Liver (tissue), 3 donors: Measurements from ENCODE around the gene ITIH1.

Source experiments
- EGR1 ChIP-seq, 2 donors: IDR thresholded peaks; 2 replicates each; pipeline ENCODE4 v1.6.1; 2016 to 2018; ENCODE audit warnings: antibody characterized with exemption in 2 of 2, low read depth in 2 of 2
- GABPA ChIP-seq, 2 donors: IDR thresholded peaks in 1 of 2; conservative IDR thresholded peaks in 1 of 2; 2 replicates each; pipeline ENCODE4 v1.6.1; 2016; ENCODE audit warnings: antibody characterized with exemption in 2 of 2, mild to moderate bottlenecking in 1 of 2, moderate library complexity in 1 of 2
- HNF4A ChIP-seq, 2 donors: conservative IDR thresholded peaks; 2 replicates each; pipeline ENCODE4 v1.6.1; 2016; ENCODE audit warnings: antibody characterized with exemption in 2 of 2, mild to moderate bottlenecking in 2 of 2
- JUND ChIP-seq, 2 donors: IDR thresholded peaks; 2 replicates each; pipeline ENCODE4 v1.6.1; 2016; ENCODE audit warnings: antibody characterized with exemption in 2 of 2
- NR2F2 ChIP-seq: IDR thresholded peaks from 2 replicates; pipeline ENCODE4 v1.6.1; 2016; ENCODE audit warnings: antibody characterized with exemption
- RXRA ChIP-seq, 2 donors: IDR thresholded peaks; 2 replicates each; pipeline ENCODE4 v1.6.1; 2017 to 2018; ENCODE audit warnings: antibody characterized with exemption in 2 of 2, mild to moderate bottlenecking in 1 of 2
- SP1 ChIP-seq: IDR thresholded peaks from 2 replicates; pipeline ENCODE4 v1.6.1; 2018; ENCODE audit warnings: antibody characterized with exemption, mild to moderate bottlenecking
- TAF1 ChIP-seq: conservative IDR thresholded peaks from 2 replicates; pipeline ENCODE4 v1.6.1; 2016; ENCODE audit warnings: antibody characterized with exemption, mild to moderate bottlenecking
- TF ChIP-seq, protein P1 (sequence below): fragments of 150-350 bp; IDR thresholded peaks from 2 replicates; pipeline ENCODE4 v1.5.1; 2017; ENCODE audit warnings: improper control_type of control experiment, low read depth, low read length; ENCODE audit not compliant: missing input control
- TF ChIP-seq, protein P2 (sequence below): IDR thresholded peaks from 2 replicates; pipeline ENCODE4 v1.6.1; 2016; ENCODE audit warnings: antibody characterized with exemption
- TF ChIP-seq, protein P3 (sequence below): IDR thresholded peaks from 2 replicates; pipeline ENCODE4 v1.6.1; 2016; ENCODE audit warnings: antibody characterized with exemption, mild to moderate bottlenecking
- TF ChIP-seq, protein P4 (sequence below): IDR thresholded peaks from 2 replicates; pipeline ENCODE4 v1.6.1; 2016; ENCODE audit warnings: antibody characterized with exemption
- donor health status: healthy.
- donor health status: healthy.

DNA sequence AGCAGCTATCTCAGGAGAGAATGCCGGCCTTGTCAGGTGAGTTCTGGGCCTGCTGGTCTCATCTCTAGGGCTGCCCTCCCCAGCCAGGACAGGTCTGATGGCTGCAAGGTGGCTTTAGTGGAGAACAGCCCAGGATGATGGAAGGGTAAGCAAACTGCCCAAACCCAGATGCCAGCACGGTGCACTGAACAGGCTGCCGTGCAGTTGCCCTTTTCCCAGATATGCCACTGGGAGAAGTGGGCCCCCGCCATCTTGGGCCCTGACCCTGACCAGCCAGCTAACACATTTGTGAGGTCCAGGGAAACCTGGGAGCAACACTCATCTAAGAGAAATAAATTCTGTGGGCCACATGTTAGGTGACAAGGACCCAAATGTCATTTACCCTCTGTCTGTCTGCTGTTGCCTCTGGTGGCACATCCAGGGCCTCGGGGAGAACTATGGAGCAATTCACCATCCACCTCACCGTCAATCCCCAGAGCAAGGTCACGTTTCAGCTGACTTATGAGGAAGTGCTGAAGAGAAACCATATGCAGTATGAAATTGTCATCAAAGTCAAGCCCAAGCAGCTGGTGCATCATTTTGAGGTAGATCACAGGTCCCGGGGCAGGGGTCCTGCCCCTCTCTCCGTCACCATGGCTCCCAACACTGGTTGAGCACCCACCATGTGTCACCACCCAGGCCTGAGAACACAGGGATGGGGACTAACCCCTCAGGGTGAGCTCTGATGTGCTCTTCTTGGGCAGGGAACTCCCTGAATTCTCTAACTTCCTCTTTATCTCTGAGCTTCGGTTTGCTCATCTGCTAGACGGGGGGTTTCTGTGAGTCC lies 1.8 kb downstream of the ITIH1 start:
- TF ChIP-seq, protein P1, sequence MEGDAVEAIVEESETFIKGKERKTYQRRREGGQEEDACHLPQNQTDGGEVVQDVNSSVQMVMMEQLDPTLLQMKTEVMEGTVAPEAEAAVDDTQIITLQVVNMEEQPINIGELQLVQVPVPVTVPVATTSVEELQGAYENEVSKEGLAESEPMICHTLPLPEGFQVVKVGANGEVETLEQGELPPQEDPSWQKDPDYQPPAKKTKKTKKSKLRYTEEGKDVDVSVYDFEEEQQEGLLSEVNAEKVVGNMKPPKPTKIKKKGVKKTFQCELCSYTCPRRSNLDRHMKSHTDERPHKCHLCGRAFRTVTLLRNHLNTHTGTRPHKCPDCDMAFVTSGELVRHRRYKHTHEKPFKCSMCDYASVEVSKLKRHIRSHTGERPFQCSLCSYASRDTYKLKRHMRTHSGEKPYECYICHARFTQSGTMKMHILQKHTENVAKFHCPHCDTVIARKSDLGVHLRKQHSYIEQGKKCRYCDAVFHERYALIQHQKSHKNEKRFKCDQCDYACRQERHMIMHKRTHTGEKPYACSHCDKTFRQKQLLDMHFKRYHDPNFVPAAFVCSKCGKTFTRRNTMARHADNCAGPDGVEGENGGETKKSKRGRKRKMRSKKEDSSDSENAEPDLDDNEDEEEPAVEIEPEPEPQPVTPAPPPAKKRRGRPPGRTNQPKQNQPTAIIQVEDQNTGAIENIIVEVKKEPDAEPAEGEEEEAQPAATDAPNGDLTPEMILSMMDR = no peak
- no peak for TF ChIP-seq HNF4A (conservative IDR thresholded peaks at IDR 0.05)
- TF ChIP-seq, protein P2, sequence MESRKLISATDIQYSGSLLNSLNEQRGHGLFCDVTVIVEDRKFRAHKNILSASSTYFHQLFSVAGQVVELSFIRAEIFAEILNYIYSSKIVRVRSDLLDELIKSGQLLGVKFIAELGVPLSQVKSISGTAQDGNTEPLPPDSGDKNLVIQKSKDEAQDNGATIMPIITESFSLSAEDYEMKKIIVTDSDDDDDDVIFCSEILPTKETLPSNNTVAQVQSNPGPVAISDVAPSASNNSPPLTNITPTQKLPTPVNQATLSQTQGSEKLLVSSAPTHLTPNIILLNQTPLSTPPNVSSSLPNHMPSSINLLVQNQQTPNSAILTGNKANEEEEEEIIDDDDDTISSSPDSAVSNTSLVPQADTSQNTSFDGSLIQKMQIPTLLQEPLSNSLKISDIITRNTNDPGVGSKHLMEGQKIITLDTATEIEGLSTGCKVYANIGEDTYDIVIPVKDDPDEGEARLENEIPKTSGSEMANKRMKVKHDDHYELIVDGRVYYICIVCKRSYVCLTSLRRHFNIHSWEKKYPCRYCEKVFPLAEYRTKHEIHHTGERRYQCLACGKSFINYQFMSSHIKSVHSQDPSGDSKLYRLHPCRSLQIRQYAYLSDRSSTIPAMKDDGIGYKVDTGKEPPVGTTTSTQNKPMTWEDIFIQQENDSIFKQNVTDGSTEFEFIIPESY = no peak
- TF ChIP-seq NR2F2 = no peak
- no peak for TF ChIP-seq GABPA (IDR thresholded peaks at IDR 0.05 in 1 of 2, conservative IDR thresholded peaks at IDR 0.05 in 1 of 2)
- TF ChIP-seq, protein P3, sequence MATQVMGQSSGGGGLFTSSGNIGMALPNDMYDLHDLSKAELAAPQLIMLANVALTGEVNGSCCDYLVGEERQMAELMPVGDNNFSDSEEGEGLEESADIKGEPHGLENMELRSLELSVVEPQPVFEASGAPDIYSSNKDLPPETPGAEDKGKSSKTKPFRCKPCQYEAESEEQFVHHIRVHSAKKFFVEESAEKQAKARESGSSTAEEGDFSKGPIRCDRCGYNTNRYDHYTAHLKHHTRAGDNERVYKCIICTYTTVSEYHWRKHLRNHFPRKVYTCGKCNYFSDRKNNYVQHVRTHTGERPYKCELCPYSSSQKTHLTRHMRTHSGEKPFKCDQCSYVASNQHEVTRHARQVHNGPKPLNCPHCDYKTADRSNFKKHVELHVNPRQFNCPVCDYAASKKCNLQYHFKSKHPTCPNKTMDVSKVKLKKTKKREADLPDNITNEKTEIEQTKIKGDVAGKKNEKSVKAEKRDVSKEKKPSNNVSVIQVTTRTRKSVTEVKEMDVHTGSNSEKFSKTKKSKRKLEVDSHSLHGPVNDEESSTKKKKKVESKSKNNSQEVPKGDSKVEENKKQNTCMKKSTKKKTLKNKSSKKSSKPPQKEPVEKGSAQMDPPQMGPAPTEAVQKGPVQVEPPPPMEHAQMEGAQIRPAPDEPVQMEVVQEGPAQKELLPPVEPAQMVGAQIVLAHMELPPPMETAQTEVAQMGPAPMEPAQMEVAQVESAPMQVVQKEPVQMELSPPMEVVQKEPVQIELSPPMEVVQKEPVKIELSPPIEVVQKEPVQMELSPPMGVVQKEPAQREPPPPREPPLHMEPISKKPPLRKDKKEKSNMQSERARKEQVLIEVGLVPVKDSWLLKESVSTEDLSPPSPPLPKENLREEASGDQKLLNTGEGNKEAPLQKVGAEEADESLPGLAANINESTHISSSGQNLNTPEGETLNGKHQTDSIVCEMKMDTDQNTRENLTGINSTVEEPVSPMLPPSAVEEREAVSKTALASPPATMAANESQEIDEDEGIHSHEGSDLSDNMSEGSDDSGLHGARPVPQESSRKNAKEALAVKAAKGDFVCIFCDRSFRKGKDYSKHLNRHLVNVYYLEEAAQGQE = no peak
- TF ChIP-seq RXRA (IDR thresholded peaks at IDR 0.05) = peak; percentile 25 to 30
- TF ChIP-seq, protein P4, sequence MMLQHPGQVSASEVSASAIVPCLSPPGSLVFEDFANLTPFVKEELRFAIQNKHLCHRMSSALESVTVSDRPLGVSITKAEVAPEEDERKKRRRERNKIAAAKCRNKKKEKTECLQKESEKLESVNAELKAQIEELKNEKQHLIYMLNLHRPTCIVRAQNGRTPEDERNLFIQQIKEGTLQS = no peak
- TF ChIP-seq JUND (IDR thresholded peaks at IDR 0.05) = no peak
- no peak for TF ChIP-seq SP1
- TF ChIP-seq EGR1 (IDR thresholded peaks at IDR 0.05; ENCODE audit: low read depth in 2 of 2) = no peak
- no peak for TF ChIP-seq TAF1
